Upper lobe of left lung (tissue), 6 donors: Measurements from ENCODE around the gene KLHL26. TPM values are rescaled to one million over a fixed set of nuclear protein-coding genes. Genes with fewer than 3 reads are reported as not detected.

Experiments used
- ATAC-seq, 2 donors: fragments of 200-7000 bp; cut with Tn5 transposase; one replicate each; pipeline ENCODE4 v1.9.1; 2022; ENCODE audit warnings: mild to moderate bottlenecking in 2 of 2, moderate library complexity in 2 of 2; ENCODE audit not compliant: low FRiP score in 2 of 2
- DNase-seq, 2 donors: peaks; one replicate each; pipeline ENCODE4 v3.0.0-alpha.2; 2019 to 2020
- H3K27ac ChIP-seq, 4 donors: fragments of 200-600 bp; sonication (generic); one replicate each; pipeline ENCODE4 v1.5.1; 2016 to 2019
- H3K27me3 ChIP-seq, 4 donors: fragments of 200-600 bp; sonication (generic); one replicate each; pipeline ENCODE4 v1.5.1; 2017 to 2019
- H3K36me3 ChIP-seq, 4 donors: fragments of 200-600 bp; sonication (generic); one replicate each; pipeline ENCODE4 v1.5.1; 2016 to 2019
- H3K4me1 ChIP-seq, 4 donors: fragments of 200-600 bp; sonication (generic); one replicate each; pipeline ENCODE4 v1.5.1; 2018 to 2019
- H3K4me3 ChIP-seq, 4 donors: fragments of 200-600 bp; sonication (generic); one replicate each; pipeline ENCODE4 v1.5.1; 2017 to 2019; ENCODE audit warnings: mild to moderate bottlenecking in 2 of 4, moderate library complexity in 1 of 4
- H3K9me3 ChIP-seq, 4 donors: fragments of 200-600 bp; sonication (generic); one replicate each; pipeline ENCODE4 v1.5.1; 2018 to 2019
- CTCF ChIP-seq, 6 experiments: fragments of 450-650 bp in 4 of 6; fragments of 200-600 bp in 2 of 6; sonication (generic) in 2 of 6; IDR thresholded peaks; one replicate each; pipeline ENCODE4 v1.5.1; 2016 to 2019; ENCODE audit warnings: antibody characterized with exemption in 6 of 6
- EP300 ChIP-seq, 4 donors: sonication (generic); formaldehyde crosslinking; IDR thresholded peaks; one replicate each; pipeline ENCODE4 v1.5.1; 2017; ENCODE audit warnings: antibody characterized with exemption in 4 of 4, control low read depth in 2 of 4
- POLR2A ChIP-seq, 4 donors: fragments of 450-650 bp; IDR thresholded peaks; one replicate each; pipeline ENCODE4 v1.5.1; 2016 to 2017; ENCODE audit warnings: antibody characterized with exemption in 4 of 4, mild to moderate bottlenecking in 2 of 4
- POLR2AphosphoS5 ChIP-seq, 2 donors: sonication (generic); formaldehyde crosslinking; IDR thresholded peaks; one replicate each; pipeline ENCODE4 v1.5.1; 2017; ENCODE audit warnings: antibody characterized with exemption in 2 of 2
- WGBS, 2 donors: methylation state at CpG; one replicate each; pipeline ENCODE4 v1.1.5; 2017 to 2018; 5-methylcytosine and 5-hydroxymethylcytosine counted together
- total RNA-seq, 6 donors: library from RNA; depleted of rRNA in 4 of 6; stranded (reverse); fragments of >200 nt in 4 of 6; gene quantifications; one replicate each; pipeline versions ENCODE4 v1.1.0 to v1.2.1, GENCODE V29; 2016 to 2021
- donor health status: DM: no; HTN: no; CAD: no; lungs with moderate emphysema.
- donor health status: DM: no; HTN: yes; CAD: no; lungs with severe emphysema.

KLHL26 gene
- total RNA-seq, 6 donors from 2014 or later = 8.1 to 16.1 (median 12.1) TPM

- H3K27ac ChIP-seq = peak overlapping the region; percentile 35 to 74 (median 58)
- no peak for TF ChIP-seq POLR2A (IDR thresholded peaks at IDR 0.05)
- TF ChIP-seq POLR2AphosphoS5 (IDR thresholded peaks at IDR 0.05) = no peak
- peak in 1 of 6 experiments; percentile 11 for TF ChIP-seq CTCF (IDR thresholded peaks at IDR 0.05)
- no peak for TF ChIP-seq EP300 (IDR thresholded peaks at IDR 0.05)
- ATAC-seq = peak in 1 of 2 donors; percentile 72
- no peaks in the 10 kb centered on the region for H3K27me3 ChIP-seq
- no peak overlapping the region for H3K4me3 ChIP-seq
- peaks cover 0 to 4% (median 1%) of the 10 kb centered on the region in 4 donors for H3K36me3 ChIP-seq
- WGBS, 2 donors = 65 to 77% methylated on average over 29 to 30 of the region's 30 CpGs
- DNase-seq = peak in 1 of 2 donors; percentile 87
- H3K9me3 ChIP-seq = no peaks in the 10 kb centered on the region
- H3K4me1 ChIP-seq = peaks cover 6 to 30% (median 12%) of the 10 kb centered on the region in 4 donors
Measured at GRCh38 chr19:18659281-18660050, 22.6 kb downstream of the KLHL26 start.

GRCh38 chr19:18660051-18660910 is 23.5 kb downstream of the KLHL26 start:
- Histone ChIP-seq H3K4me1 (peaks cover 6 to 30% (median 12%) of the 10 kb centered on the region in 4 donors), H3K9me3 (no peaks in the 10 kb centered on the region), H3K27ac (peak overlapping the region; percentile 44 to 74 (median 58)), H3K27me3 (no peaks in the 10 kb centered on the region), H3K4me3 (no peak overlapping the region), H3K36me3 (peaks cover 0 to 6% (median 3%) of the 10 kb centered on the region in 4 donors)
- DNase-seq (peak; percentile 50 to 89), ATAC-seq (peak; percentile 51 to 88)
- TF ChIP-seq POLR2AphosphoS5 (IDR thresholded peaks at IDR 0.05) (no peak), POLR2A (IDR thresholded peaks at IDR 0.05) (peak in 1 of 4 donors; percentile 14)
- 76 to 89% methylated on average over 6 to 31 of the region's 37 CpGs for WGBS, 2 donors

- Histone ChIP-seq H3K4me1 (peaks cover 6 to 30% (median 12%) of the 10 kb centered on the region in 4 donors), H3K4me3 (no peak overlapping the region), H3K27ac (peak overlapping the region in 3 of 4 donors; percentile 44 to 74 (median 57)), H3K9me3 (no peaks in the 10 kb centered on the region), H3K36me3 (peaks cover 0 to 14% (median 8%) of the 10 kb centered on the region in 4 donors), H3K27me3 (no peaks in the 10 kb centered on the region)
- WGBS, 2 donors = 84 to 87% methylated on average over 5 to 10 of the region's 10 CpGs
- no peak for DNase-seq
- no peak for ATAC-seq
- TF ChIP-seq POLR2A (IDR thresholded peaks at IDR 0.05) (no peak), POLR2AphosphoS5 (IDR thresholded peaks at IDR 0.05) (no peak), EP300 (IDR thresholded peaks at IDR 0.05) (no peak), CTCF (IDR thresholded peaks at IDR 0.05) (no peak)
Measured at GRCh38 chr19:18660939-18661670, 24.3 kb downstream of the KLHL26 start.

GRCh38 chr19:18662972-18663732 is 26.3 kb downstream of the KLHL26 start:
- DNase-seq = no peak
- ATAC-seq = no peak
- no peaks in the 10 kb centered on the region for H3K9me3 ChIP-seq

More at GRCh38 chr19:18662972-18663732, 26.3 kb downstream of the KLHL26 start:
- Histone ChIP-seq H3K36me3 (peaks cover 2 to 32% (median 18%) of the 10 kb centered on the region in 4 donors), H3K4me3 (no peak overlapping the region), H3K27ac (peak overlapping the region in 1 of 4 donors; percentile 19), H3K4me1 (peaks cover 6 to 21% (median 12%) of the 10 kb centered on the region in 4 donors), H3K27me3 (no peaks in the 10 kb centered on the region)
- WGBS, 2 donors = 76% methylated on average over 12 to 15 of the region's 15 CpGs
- TF ChIP-seq CTCF (IDR thresholded peaks at IDR 0.05) = no peak
- no peak for TF ChIP-seq POLR2A (IDR thresholded peaks at IDR 0.05)
- TF ChIP-seq POLR2AphosphoS5 (IDR thresholded peaks at IDR 0.05) = no peak
- TF ChIP-seq EP300 (IDR thresholded peaks at IDR 0.05) = no peak
